ENCODE measurements around the gene GATB.

GATB gene

DNA sequence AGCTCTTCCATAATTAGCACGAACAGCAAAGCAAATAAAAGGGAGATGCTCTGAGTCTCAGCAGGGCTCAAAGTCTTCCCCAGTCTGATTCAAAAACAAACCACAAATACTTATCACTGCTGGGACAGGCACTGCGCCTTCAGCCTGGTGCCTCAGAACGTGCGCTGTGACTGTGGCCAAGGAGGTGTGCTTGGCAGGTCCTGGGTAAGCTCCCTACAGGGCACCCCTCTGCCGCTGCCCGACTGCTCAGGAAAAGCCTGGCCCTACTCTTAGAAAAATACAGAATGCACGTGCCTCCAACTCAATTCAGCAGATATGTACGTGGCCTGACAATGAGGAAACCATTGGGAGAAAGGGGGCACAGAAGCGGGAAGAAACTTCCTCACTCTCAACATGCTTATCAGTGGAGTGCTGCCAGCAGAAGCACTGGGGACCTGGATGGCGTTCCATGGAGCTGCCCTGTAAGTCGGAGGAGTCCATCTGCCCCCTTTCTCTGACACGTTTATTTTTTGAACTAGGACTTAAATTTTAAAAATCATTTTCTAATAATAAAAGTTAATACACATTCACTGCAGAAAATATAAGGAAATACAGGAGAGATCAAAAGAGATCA lies 86.8 kb downstream of the GATB start:
- DNase-seq (ENCODE audit: low read depth in 2 of 2): no peak

DNA sequence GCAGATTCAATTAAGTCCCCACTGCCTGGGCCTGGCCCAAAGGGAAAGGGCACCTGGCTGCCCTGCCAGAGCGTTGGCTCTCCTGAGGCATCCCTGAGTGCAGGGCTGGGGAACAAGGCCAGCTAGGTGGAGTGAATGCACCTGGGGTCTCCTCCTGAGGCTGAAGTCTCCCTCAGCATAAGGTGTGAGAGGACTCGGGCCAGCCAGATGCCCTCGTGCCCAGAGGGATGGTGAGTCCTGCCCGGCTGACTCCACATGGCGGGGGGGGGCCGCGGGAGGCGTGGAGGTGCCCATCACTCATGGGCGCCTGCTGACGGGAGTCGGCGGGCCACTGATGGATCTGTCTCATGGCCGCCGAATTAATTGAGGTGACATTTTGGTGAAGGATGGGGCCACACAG lies 87.8 kb downstream of the GATB start:
- no peak for DNase-seq (ENCODE audit: low read depth in 2 of 2)

GRCh38 chr4:151671541-151672059 lies 89.2 kb downstream of the GATB start:
- DNase-seq (ENCODE audit: low read depth in 2 of 2): no peak

- DNase-seq (ENCODE audit: low read depth in 2 of 2): no peak
Measured at GRCh38 chr4:151670843-151671242, 90.0 kb downstream of the GATB start.

DNA sequence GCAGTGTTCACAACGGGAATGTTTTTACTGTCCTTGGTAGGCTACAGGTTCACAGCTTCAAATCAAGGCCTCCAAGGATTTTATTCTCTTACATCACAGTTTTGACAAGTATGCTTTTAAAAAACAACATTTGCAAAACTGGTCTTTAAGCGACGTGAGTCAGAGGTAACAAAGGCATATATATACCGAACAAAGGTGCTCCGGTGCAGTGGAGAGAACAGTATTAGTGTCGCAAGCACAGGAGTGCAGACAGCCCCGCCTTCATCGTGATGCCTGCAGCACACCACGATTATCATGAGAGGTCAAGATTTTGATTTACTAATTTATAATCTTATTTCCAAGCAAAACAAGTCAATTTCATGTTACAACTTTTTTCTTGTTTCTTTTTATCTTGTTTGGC lies 90.8 kb downstream of the GATB start:
- DNase-seq (ENCODE audit: low read depth in 2 of 2): no peak

DNA sequence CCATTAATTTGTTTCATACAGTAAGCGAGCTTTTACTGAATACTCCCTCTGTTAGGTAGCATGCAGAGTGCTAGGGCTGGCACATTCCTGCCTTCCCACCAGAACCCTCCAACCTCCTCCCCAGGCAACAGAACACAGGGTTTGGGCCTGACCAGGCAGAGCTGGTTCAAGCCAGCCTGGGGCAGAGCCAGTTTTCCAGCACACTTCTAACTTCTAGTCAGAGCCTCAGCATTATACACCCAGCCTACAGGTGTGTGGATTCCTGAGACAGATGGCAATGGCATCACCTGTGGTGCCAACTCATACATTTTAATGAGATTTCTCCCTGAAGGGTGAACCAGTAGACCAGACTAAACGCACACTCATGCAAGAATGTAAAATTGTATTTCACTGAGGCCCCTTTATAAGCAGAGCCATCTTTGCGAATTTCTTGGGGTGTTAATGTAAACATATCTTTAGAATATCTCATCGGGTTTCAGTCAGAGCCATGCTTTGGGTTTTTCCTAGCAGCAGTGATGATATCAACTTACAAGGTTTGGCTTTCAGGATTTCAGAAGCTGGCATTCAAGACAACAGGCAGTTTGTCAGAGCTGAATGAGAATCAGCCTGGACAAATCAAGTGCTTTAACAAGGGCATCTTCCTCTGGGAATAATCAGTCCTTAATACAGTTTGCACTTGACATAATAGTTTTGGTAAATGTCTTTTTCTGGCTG lies 92.0 kb downstream of the GATB start:
- DNase-seq (ENCODE audit: low read depth in 2 of 2): no peak

GRCh38 chr4:151667666-151668065 lies 93.1 kb downstream of the GATB start:
- DNase-seq (ENCODE audit: low read depth in 2 of 2): no peak

DNA sequence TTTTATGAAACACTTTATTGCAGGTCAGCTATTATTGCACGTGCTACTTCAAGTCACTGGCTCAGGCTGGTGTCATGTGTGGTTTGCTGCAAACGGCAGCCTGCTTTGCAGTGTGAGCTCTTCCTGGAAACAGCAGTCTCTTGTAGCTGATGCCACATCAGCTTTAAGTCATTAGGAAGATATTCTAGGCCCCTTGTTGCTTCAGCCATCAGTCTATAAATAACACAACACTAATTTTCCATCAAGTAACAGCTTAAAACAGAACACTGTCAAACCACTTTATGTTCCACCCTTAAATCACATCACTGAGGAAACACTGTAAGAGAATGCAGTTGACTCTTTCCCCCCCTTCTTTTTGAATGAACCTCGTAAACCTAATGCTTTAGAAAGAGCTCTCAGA lies 93.8 kb downstream of the GATB start:
- DNase-seq (ENCODE audit: low read depth in 2 of 2): no peak

- DNase-seq (ENCODE audit: low read depth in 2 of 2): no peak
Measured at GRCh38 chr4:151666501-151666900, 94.3 kb downstream of the GATB start.

DNA sequence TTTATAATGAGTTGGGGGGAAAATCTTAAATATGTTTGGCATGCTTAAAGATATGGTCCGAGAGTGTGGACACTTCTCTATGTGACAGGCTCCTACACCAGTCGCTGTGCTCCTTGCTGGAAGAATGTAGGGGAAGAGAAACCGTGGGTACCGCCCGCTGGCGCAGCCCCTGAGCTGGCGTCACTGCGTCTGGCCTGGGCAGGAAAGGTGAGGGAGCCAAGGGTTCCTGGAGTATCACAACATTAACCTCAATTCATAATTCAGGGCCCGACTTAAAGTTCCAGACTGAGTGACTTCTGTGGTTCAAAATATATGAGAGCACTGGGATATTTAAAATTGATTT lies 95.1 kb downstream of the GATB start:
- no peak for DNase-seq (ENCODE audit: low read depth in 2 of 2)

GRCh38 chr4:151665022-151665784 lies 95.6 kb downstream of the GATB start:
- DNase-seq (ENCODE audit: low read depth in 2 of 2): no peak

DNA sequence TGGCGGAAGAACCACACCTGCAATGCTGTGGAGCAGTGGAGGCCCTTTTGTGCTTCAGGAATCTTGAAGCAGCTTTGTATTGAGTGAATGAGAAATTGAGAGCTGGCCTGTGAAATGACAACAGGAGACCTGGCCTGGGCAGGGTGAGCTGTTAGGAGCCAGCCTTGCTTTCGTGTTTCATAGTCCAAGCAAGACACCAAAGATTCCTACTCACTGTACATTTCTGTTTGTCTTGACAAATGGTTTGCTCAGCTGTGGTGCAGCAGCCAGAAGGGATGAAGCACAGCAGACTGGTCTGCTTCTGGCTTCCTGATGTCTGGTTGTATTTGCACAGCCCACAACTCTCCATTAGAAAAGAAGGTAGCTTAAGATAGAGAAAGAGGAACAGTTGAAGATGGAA lies 96.5 kb downstream of the GATB start:
- no peak for DNase-seq (ENCODE audit: low read depth in 2 of 2)

DNA sequence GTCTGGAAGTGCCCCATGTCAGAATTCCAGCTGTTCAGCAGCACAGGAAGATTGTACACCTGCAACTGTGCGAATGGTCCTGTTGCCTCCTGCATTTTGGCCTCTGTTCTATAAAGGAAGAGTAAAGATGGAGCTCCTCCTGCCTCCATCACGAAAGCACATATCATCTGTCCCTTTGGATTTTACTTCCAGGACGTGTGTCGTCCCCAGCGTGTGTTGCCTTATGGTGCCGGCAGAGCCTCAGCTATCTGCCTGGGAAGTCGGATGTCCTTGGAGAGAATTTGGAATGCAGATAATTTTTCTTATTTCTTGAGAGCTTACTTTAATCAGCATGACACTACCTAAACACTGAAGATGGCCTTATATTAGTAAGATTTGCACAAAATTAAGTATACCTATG lies 97.7 kb downstream of the GATB start:
- DNase-seq (ENCODE audit: low read depth in 2 of 2): no peak

- no peak for DNase-seq (ENCODE audit: low read depth in 2 of 2)
Measured at GRCh38 chr4:151661873-151662272, 98.9 kb downstream of the GATB start.

DNA sequence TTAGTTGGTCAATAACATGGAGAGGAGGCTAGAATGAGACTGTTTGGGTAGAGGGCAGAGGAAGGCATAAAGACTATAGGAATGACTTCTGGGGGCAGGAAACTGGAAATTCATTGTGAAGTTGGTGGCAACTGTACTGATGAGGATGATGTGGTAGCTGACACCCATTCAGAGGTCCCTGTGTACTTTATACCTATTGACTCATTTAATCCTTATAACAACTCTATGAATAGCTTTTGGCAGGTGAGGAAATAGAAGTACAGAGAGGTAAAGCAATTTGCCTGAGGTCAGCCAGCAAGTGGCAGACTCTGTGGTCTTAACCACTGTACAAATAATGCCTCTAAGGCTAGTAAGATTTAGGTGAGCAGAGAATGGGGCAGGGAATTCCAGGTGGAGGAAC lies 100.1 kb downstream of the GATB start:
- no peak for DNase-seq (ENCODE audit: low read depth in 2 of 2)

DNA sequence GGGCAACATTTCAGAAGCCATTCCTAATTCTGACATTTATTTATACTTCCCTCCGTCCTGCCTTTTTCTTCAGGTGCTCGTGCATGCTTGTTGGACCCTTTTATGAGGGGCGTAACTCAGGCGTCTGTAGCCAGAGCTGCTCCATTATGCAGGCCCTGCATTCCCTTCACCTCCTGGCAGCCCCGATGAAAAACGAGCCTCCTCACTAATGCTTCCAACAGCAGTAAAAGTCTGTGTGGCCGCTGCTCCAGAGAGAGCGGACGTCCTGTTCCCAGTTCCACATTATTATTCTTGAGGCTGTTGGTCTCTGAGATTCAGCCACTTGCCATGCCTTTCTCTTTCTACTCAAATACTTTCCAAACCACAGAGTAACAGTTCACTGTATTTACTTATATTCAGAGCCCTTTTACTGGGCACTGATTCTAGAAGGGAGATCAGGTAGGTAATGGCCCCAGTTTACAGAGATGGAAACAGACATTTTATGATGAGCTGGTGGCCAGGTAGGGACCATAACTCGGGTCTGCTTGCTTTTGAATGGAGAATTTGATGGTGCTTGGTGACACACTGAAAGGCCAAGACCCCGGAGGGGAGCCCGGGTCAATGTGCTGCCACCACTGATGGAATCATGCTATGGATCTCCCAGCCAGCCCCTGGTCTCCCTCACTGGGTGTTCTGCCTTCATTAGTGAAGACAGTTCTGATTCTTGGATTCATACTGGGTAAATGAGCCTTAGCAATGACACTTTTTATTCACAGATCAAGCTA lies 101.0 kb downstream of the GATB start:
- DNase-seq (ENCODE audit: low read depth in 2 of 2): no peak

GRCh38 chr4:151658959-151659600 lies 101.7 kb downstream of the GATB start:
- DNase-seq (ENCODE audit: low read depth in 2 of 2): no peak

- no peak for DNase-seq (ENCODE audit: low read depth in 2 of 2)
Measured at GRCh38 chr4:151657896-151658295, 102.9 kb downstream of the GATB start.

- DNase-seq (ENCODE audit: low read depth in 2 of 2): no peak
Measured at GRCh38 chr4:151656058-151656457, 104.7 kb downstream of the GATB start.

DNA sequence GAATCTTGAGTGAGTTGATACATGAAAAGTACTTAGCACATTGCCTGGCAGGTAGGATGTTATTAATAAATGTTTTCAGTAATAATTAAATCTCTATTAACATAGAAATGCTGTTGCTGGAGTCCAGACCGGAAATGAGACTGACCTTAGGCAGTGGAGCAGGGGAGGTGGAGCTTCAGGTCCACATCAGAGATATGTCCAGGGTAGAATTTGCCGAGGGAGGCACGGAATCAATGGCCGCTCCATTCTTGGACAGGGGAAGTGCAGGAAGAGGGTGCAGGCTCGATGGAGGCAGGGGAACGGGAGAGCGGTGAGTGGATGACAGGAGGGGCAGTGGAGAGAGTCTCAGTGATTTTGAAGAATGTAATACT lies 107.3 kb downstream of the GATB start:
- DNase-seq (ENCODE audit: low read depth in 2 of 2): no peak

DNA sequence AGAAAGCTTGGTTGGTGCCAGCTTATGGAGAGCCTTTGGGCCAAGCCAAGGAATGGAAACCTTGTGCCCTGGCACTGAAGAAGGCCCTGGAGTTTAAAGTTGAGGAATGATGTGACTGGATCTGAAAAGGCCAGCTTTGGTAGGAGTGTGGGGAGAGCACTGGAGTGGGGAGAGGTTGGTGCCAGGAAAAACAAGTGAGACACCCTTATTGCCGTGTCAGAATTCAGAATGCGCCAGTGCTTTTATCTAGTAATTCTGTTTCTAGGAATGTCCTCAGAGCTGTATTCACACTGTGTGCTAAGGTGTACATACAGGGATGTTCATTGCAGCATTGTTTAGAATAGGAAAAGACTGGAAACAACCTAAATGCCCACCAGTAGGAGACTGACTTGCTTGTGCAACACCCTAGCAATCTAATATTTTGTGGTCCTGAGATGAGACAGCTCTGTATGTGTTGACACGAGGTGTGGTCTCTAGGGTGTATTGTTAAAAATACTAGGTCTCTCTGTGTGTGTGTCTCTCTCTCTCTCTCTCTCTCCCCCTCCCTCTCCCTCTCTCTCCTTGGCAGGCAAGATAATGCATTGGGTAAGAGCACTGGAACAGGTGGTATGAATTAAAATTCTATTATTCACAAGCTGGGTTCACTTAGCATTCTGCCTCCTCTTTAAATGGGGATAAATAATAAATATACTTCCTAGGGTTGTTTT lies 107.8 kb downstream of the GATB start:
- DNase-seq (ENCODE audit: low read depth in 2 of 2): no peak

All from activated CD8-positive, alpha-beta memory T cell treated with anti-CD3 and anti-CD28 coated beads for 4 hours (primary cell).